HepG2 (cell line): ENCODE measurements around the gene LITAFD. TPM values are rescaled to one million over a fixed set of nuclear protein-coding genes. Genes with fewer than 3 reads are reported as not detected.

Experiments used
- ADNP ChIP-seq: sonication (generic); formaldehyde crosslinking; IDR thresholded peaks from 2 replicates; pipeline ENCODE4 v1.4.0; 2020; ENCODE audit warnings: missing genetic modification reagents
- ARID2 ChIP-seq: sonication (generic); formaldehyde crosslinking; IDR thresholded peaks from 2 replicates; pipeline ENCODE4 v1.8.1; 2022; ENCODE audit warnings: mild to moderate bottlenecking, missing genetic modification reagents, borderline replicate concordance
- ATF5 ChIP-seq: sonication (generic); formaldehyde crosslinking; IDR thresholded peaks from 2 replicates; pipeline ENCODE4 v1.4.0; 2020; ENCODE audit warnings: mild to moderate bottlenecking, low read depth, missing genetic modification reagents
- ATRX ChIP-seq: sonication (generic); formaldehyde crosslinking; IDR thresholded peaks from 2 replicates; pipeline ENCODE4 v1.4.0; 2020; ENCODE audit warnings: missing genetic modification reagents, borderline replicate concordance
- CHCHD3 ChIP-seq: sonication (generic); formaldehyde crosslinking; IDR thresholded peaks from 2 replicates; pipeline ENCODE4 v1.8.0; 2022; ENCODE audit warnings: mild to moderate bottlenecking, missing genetic modification reagents, moderate library complexity
- CREM ChIP-seq, 2 experiments: sonication (generic) in 1 of 2; formaldehyde crosslinking in 1 of 2; IDR thresholded peaks; 2 replicates each; pipeline versions ENCODE4 v1.4.0 to v1.6.1; 2016 to 2020; ENCODE audit warnings: antibody characterized with exemption in 1 of 2, mild to moderate bottlenecking in 1 of 2, missing genetic modification reagents in 1 of 2
- MAFF ChIP-seq: IDR thresholded peaks from 2 replicates; pipeline ENCODE4 v1.6.1; 2011; ENCODE audit warnings: low read depth, low read length, improper control_type of control experiment
- MLXIP ChIP-seq: sonication (generic); formaldehyde crosslinking; IDR thresholded peaks from 2 replicates; pipeline ENCODE4 v1.9.0; 2021; ENCODE audit warnings: missing genetic modification reagents, borderline replicate concordance
- PBX2 ChIP-seq: IDR thresholded peaks from 2 replicates; pipeline ENCODE4 v1.6.1; 2016; ENCODE audit warnings: control low read depth
- RAD51 ChIP-seq: fragments of 450-650 bp; IDR thresholded peaks from 2 replicates; pipeline ENCODE4 v1.6.1; 2016; ENCODE audit warnings: borderline replicate concordance
- REXO4 ChIP-seq: sonication (generic); formaldehyde crosslinking; IDR thresholded peaks from 2 replicates; pipeline ENCODE4 v1.8.0; 2022; ENCODE audit warnings: missing genetic modification reagents, mild to moderate bottlenecking, borderline replicate concordance
- SMYD3 ChIP-seq: sonication (generic); formaldehyde crosslinking; IDR thresholded peaks from 2 replicates; pipeline ENCODE4 v1.8.1; 2023; ENCODE audit warnings: mild to moderate bottlenecking, missing genetic modification reagents
- TARDBP ChIP-seq: sonication (generic); formaldehyde crosslinking; IDR thresholded peaks from 2 replicates; pipeline ENCODE4 v1.8.0; 2022; ENCODE audit warnings: mild to moderate bottlenecking, missing genetic modification reagents
- XRCC5 ChIP-seq: fragments of 200-400 bp; formaldehyde crosslinking; optimal IDR thresholded peaks from 2 replicates; pipeline ENCODE3; 2017; ENCODE audit warnings: mild to moderate bottlenecking, low read length
- ZBTB1 ChIP-seq: sonication (generic); formaldehyde crosslinking; IDR thresholded peaks from 2 replicates; pipeline ENCODE4 v1.4.0; 2020; ENCODE audit warnings: missing genetic modification reagents, borderline replicate concordance
- ZIK1 ChIP-seq: sonication (generic); formaldehyde crosslinking; IDR thresholded peaks from 2 replicates; pipeline ENCODE4 v1.5.0; 2020; ENCODE audit warnings: mild to moderate bottlenecking, low read depth, missing genetic modification reagents, borderline replicate concordance
- ZNF232 ChIP-seq: sonication (generic); formaldehyde crosslinking; IDR thresholded peaks from 2 replicates; pipeline ENCODE4 v1.4.0; 2020; ENCODE audit warnings: missing genetic modification reagents, borderline replicate concordance
- ZNF557 ChIP-seq: sonication (generic); formaldehyde crosslinking; IDR thresholded peaks from 2 replicates; pipeline ENCODE4 v1.4.0; 2020; ENCODE audit warnings: missing genetic modification reagents
- ZNF580 ChIP-seq: IDR thresholded peaks from 2 replicates; pipeline ENCODE4 v1.6.1; 2016; ENCODE audit warnings: low read depth, borderline replicate concordance
- ZNF850 ChIP-seq: sonication (generic); formaldehyde crosslinking; conservative IDR thresholded peaks from 2 replicates; pipeline ENCODE4 v1.9.0; 2021; ENCODE audit warnings: mild to moderate bottlenecking, missing genetic modification reagents
- ZNF883 ChIP-seq: sonication (generic); formaldehyde crosslinking; IDR thresholded peaks from 2 replicates; pipeline ENCODE4 v1.5.1; 2020; ENCODE audit warnings: mild to moderate bottlenecking, missing genetic modification reagents; ENCODE audit errors: not compliant biosample characterization
- ZUFSP ChIP-seq: sonication (generic); formaldehyde crosslinking; IDR thresholded peaks from 2 replicates; pipeline ENCODE4 v1.9.0; 2021; ENCODE audit warnings: missing genetic modification reagents, mild to moderate bottlenecking, borderline replicate concordance
- polyA plus RNA-seq, 8 experiments: library from polyadenylated mRNA; depleted of rRNA in 3 of 8; stranded (reverse) in 7 of 8; unstranded in 1 of 8; fragments of >200 nt; fragmentation: Illumina TruSeq in 4 of 8; extraction: Trizol in 4 of 8; gene quantifications; 2 replicates each; pipeline versions ENCODE4 v1.2.1 to v1.2.3, GENCODE V29; 2011 to 2016; ENCODE audit warnings: low read depth in 4 of 8, missing spikeins in 1 of 8, mixed read lengths in 1 of 8; ENCODE audit not compliant: insufficient read depth in 1 of 8
- total RNA-seq, 5 experiments: library from RNA; depleted of rRNA; stranded (reverse); fragments of >200 nt; fragmentation: Illumina TruSeq; extraction: Trizol; gene quantifications; 2 replicates each; pipeline ENCODE4 v1.2.3, GENCODE V29; 2016; ENCODE audit warnings: low read depth in 1 of 5

Gene LITAFD
- total and polyA plus RNA-seq, 2 of the 13 experiments (the other 11 are each of a cell fraction or from before 2014, with no cell fraction given) = not detected

GRCh38 chr16:8861563-8862308 lies 20.4 kb upstream of the LITAFD start (continued):
- TF ChIP-seq MLXIP (CRISPR knock-in tag) (no peak), CREM (IDR thresholded peaks at IDR 0.05) (no peak), CREM (CRISPR knock-in tag; IDR thresholded peaks at IDR 0.05) (no peak), ZNF232 (CRISPR knock-in tag) (no peak), RAD51 (no peak), ADNP (CRISPR knock-in tag) (peak; percentile 71), ZIK1 (CRISPR knock-in tag) (no peak), ARID2 (CRISPR knock-in tag) (no peak), ZNF580 (0 out of 2 replicates have a peak, but pooled peaks have one; percentile 33), CHCHD3 (no peak), ATF5 (CRISPR knock-in tag) (no peak), ZNF850 (CRISPR knock-in tag) (no peak), ZNF883 (CRISPR knock-in tag) (no peak), PBX2 (CRISPR knock-in tag) (no peak), ZNF557 (CRISPR knock-in tag) (no peak), ZBTB1 (CRISPR knock-in tag) (no peak), SMYD3 (CRISPR knock-in tag) (peak; percentile 84; the same call in 1 of the 2 replicates), REXO4 (no peak), ATRX (CRISPR knock-in tag) (no peak), MAFF (no peak), ZUFSP (CRISPR knock-in tag) (no peak), XRCC5 (peak; percentile 20), TARDBP (no peak)
